K562 (cell line): ENCODE results near the gene CASKIN1. TPM values are rescaled to one million over a fixed set of nuclear protein-coding genes. Genes with fewer than 3 reads are reported as not detected.
A peak's percentile ranks its signal among the peaks of the same experiment; 100 is the strongest.

ENCODE experiments used
- ATAC-seq: fragments of 200-7000 bp; cut with Tn5 transposase; 3 replicates; pipeline ENCODE4 v1.9.1; 2020; ENCODE audit warnings: moderate library complexity
- BruUV-seq: library from RNA; stranded (reverse); fragments of 400-500 nt; replicated peaks from 2 replicates; lab custom pipeline; 2021; lab: Mats Ljungman, UMichigan
- CTCF ChIA-PET: fragments of 300-600 bp; formaldehyde crosslinking; extraction: SDS; loops from one replicate; lab custom pipeline; 2021; ENCODE audit warnings: low intra/inter-chr PET ratio; lab: Yijun Ruan, JAX
- POLR2A ChIA-PET: fragments of 300-600, 350-650 bp; sonication (Branson Sonifier 250); formaldehyde crosslinking; extraction: SDS; loops from one replicate; lab custom pipeline; 2021; ENCODE audit warnings: antibody characterized with exemption, inconsistent platforms; lab: Yijun Ruan, JAX
- DNase-seq, 4 experiments: peaks; one replicate each; pipeline versions ENCODE4 v3.0.0 to v3.0.0-alpha.2; 2011 to 2018; ENCODE audit warnings: low spot score in 3 of 4, mixed read lengths in 3 of 4; ENCODE audit errors: extremely low read depth in 1 of 4
- FAIRE-seq: peaks from 2 replicates; lab custom pipeline; 2011; peaks lifted over from hg19 to GRCh38; lab: Jason Lieb, UNC
- H2AFZ ChIP-seq: 2 replicates; pipeline ENCODE4 v1.6.0; 2011; ENCODE audit warnings: low read depth, low read length, control low read depth, inconsistent platforms
- H3K27ac ChIP-seq: fragments of 200-600 bp; 3 replicates; pipeline ENCODE4 v1.8.0; 2011; ENCODE audit warnings: low read depth, mild to moderate bottlenecking, control low read depth, inconsistent platforms, low read length, moderate library complexity, mixed read lengths; ENCODE audit errors: extremely low read depth
- H3K27me3 ChIP-seq, 2 experiments: fragments of 300-600 bp in 1 of 2; 2 replicates in 1 of 2; 3 replicates in 1 of 2; pipeline versions ENCODE4 v1.6.0 to v1.8.0; 2011; ENCODE audit warnings: inconsistent platforms in 2 of 2, low read length in 2 of 2, mild to moderate bottlenecking in 1 of 2, mixed read lengths in 1 of 2, moderate library complexity in 1 of 2; ENCODE audit not compliant: control insufficient read depth in 2 of 2, insufficient read depth in 2 of 2
- H3K36me3 ChIP-seq: fragments of 300-600 bp; 3 replicates; pipeline ENCODE4 v1.8.0; 2011; ENCODE audit warnings: mild to moderate bottlenecking, low read length, inconsistent platforms; ENCODE audit not compliant: control insufficient read depth, insufficient read depth
- H3K4me1 ChIP-seq, 2 experiments: fragments of 200-600 bp in 1 of 2; replicated peaks in 1 of 2; 2 replicates in 1 of 2; 3 replicates in 1 of 2; pipeline versions ENCODE4 v1.5.1 to v1.8.0; 2011; ENCODE audit warnings: inconsistent platforms in 2 of 2, low read length in 2 of 2, mild to moderate bottlenecking in 1 of 2, mixed read lengths in 1 of 2, moderate library complexity in 1 of 2; ENCODE audit not compliant: control insufficient read depth in 2 of 2, insufficient read depth in 2 of 2
- H3K4me2 ChIP-seq: 2 replicates; pipeline ENCODE4 v1.6.1; 2011; ENCODE audit warnings: low read length, control low read depth, inconsistent platforms, mixed read lengths; ENCODE audit not compliant: insufficient read depth
- H3K4me3 ChIP-seq: fragments of 200-600 bp; sonication (generic), shearing (Covaris generic); 2 replicates; pipeline ENCODE4 v1.5.1; 2016; ENCODE audit warnings: control low read depth, inconsistent platforms
- H3K79me2 ChIP-seq: fragments of 200-600 bp; 3 replicates; pipeline ENCODE4 v1.8.0; 2011; ENCODE audit warnings: low read length, inconsistent platforms; ENCODE audit not compliant: control insufficient read depth, insufficient read depth
- H3K9ac ChIP-seq, 2 experiments: 2 replicates each; pipeline versions ENCODE4 v1.6.0 to v1.6.1; 2011; ENCODE audit warnings: low read depth in 2 of 2, low read length in 2 of 2, control low read depth in 1 of 2, inconsistent platforms in 1 of 2, mild to moderate bottlenecking in 1 of 2, mixed read lengths in 1 of 2; ENCODE audit not compliant: insufficient read depth in 1 of 2
- H3K9me1 ChIP-seq: one replicate; pipeline ENCODE4 v1.6.0; 2011; ENCODE audit warnings: inconsistent platforms, mild to moderate bottlenecking, low read length, moderate library complexity; ENCODE audit not compliant: control insufficient read depth, insufficient read depth
- H3K9me3 ChIP-seq: replicated peaks from 2 replicates; pipeline ENCODE4 v1.5.1; 2011; ENCODE audit warnings: low read depth, low read length, inconsistent platforms; ENCODE audit not compliant: control insufficient read depth, insufficient read depth
- H4K20me1 ChIP-seq: replicated peaks from 2 replicates; pipeline ENCODE4 v1.6.1; 2011; ENCODE audit warnings: low read length, inconsistent platforms, mixed read lengths; ENCODE audit not compliant: control insufficient read depth, insufficient read depth
- MED1 ChIP-seq: sonication (generic); formaldehyde crosslinking; IDR thresholded peaks from 2 replicates; pipeline ENCODE4 v1.8.1; 2023; ENCODE audit warnings: missing genetic modification reagents, borderline replicate concordance
- POLR3A ChIP-seq: IDR thresholded peaks from 2 replicates; pipeline ENCODE4 v1.6.1; 2011; ENCODE audit warnings: borderline replicate concordance, mild to moderate bottlenecking, moderate library complexity; ENCODE audit not compliant: insufficient read length, insufficient read depth; ENCODE audit errors: extremely low read depth
- PRMT5 ChIP-seq: sonication (generic); formaldehyde crosslinking; IDR thresholded peaks from 2 replicates; pipeline ENCODE4 v1.5.0; 2020; ENCODE audit warnings: missing genetic modification reagents
- ZNF3 ChIP-seq: fragments of 250-450 bp; sonication (Bioruptor Pico); IDR thresholded peaks from 2 replicates; pipeline ENCODE4 v1.5.0; 2021; ENCODE audit warnings: mild to moderate bottlenecking, moderate library complexity
- WGBS: fragments of 100-300 bp; shearing (Covaris generic); methylation state at CpG from one replicate; pipeline ENCODE4 v1.1.6; 2016; ENCODE audit warnings: low coverage, mixed read lengths; ENCODE audit not compliant: insufficient coverage; ENCODE audit errors: missing lambda C conversion rate; 5-methylcytosine and 5-hydroxymethylcytosine counted together
- in situ Hi-C: fragments of 300-500 bp; cut with MboI; formaldehyde crosslinking; loops from 4 replicates; pipeline ENCODE4 v1.15.0; 2018; ENCODE audit warnings: inconsistent platforms, mixed read lengths
- intact Hi-C: fragments of 100-400 bp; cut with micrococcal nuclease; formaldehyde crosslinking; loops from 2 replicates; pipeline ENCODE4 v1.14.2; 2022
- polyA plus RNA-seq, 8 experiments: library from polyadenylated mRNA; depleted of rRNA in 4 of 8; stranded (reverse) in 5 of 8; unstranded in 3 of 8; fragments of >200 nt; fragmentation: Nextera tagmentation in 2 of 8; fragmentation: Illumina TruSeq in 1 of 8; extraction: Ambion mirVana in 2 of 8; extraction: Trizol in 1 of 8; gene quantifications; 2 replicates each; pipeline versions ENCODE4 v1.2.1 to v1.2.3, GENCODE V29; 2011 to 2014; ENCODE audit warnings: inconsistent platforms in 1 of 8, missing spikeins in 1 of 8
- total RNA-seq, 7 experiments: library from RNA; depleted of rRNA in 6 of 7; stranded (reverse); fragments of >200 nt in 6 of 7; fragmentation: Illumina TruSeq in 2 of 7; extraction: Trizol in 2 of 7; gene quantifications; 2 replicates each; pipeline versions ENCODE4 v1.2.1 to v1.2.3, GENCODE V29; 2011 to 2021; ENCODE audit warnings: low replicate concordance in 1 of 7
- TF ChIP-seq, protein P1 (sequence below): IDR thresholded peaks from 2 replicates; pipeline ENCODE4 v1.6.1; 2012; ENCODE audit warnings: low read depth, low read length, improper control_type of control experiment, borderline replicate concordance
- TF ChIP-seq, protein P2 (sequence below): IDR thresholded peaks from 3 replicates; pipeline ENCODE4 v1.6.1; 2011; ENCODE audit warnings: borderline replicate concordance, mild to moderate bottlenecking, moderate library complexity; ENCODE audit not compliant: insufficient read length; ENCODE audit errors: extremely low read depth
- TF ChIP-seq, protein P3 (sequence below): fragments of 450-650 bp; IDR thresholded peaks from 2 replicates; pipeline ENCODE4 v1.6.1; 2016
- TF ChIP-seq, protein P4 (sequence below): sonication (generic); formaldehyde crosslinking; IDR thresholded peaks from 2 replicates; pipeline ENCODE4 v1.8.0; 2022; ENCODE audit warnings: mild to moderate bottlenecking, missing genetic modification reagents, borderline replicate concordance

Gene CASKIN1
- total and polyA plus RNA-seq, 9 of the 15 experiments (the other 6 are each of a cell fraction or from before 2014, with no cell fraction given) = 0.15 to 4.5 (median 1.5) TPM; not detected in 2

DNA sequence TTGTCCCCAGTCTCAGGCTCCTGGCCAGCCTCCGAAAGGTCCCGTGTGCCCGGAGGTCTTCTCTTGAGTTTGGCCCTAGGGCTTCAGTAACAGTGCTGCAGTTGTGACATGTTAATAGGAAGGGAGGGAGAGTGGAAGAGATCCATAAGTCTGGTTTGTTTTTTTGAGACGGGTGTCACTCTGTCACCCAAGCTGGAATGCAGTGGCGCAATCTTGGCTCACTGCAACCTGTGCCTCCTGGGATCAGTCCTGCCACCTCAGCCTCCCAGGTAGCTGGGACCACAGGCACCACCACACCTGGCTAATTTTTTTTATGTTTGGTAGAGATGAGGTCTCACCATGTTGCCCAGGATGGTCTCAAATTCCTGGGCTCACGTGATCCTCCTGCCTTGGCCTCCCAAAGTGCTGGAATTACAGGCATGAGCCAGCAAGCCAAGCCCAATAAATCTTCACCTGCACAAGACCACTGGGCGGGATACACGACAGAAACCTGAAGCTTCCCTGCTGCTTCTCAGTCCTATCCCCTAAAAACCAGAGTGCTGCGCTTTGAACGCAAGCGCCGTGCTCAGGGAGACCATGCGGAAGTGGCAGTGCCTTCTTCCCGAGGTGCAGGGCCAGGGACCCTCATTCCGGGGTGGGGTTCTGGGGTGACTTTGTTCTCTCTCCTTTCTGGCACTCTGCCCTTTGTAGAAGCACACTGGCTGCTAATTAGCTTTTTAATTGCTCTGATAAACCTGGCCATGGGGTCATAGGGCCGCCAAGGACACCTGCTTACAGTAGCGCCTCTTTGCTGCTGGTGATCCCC is 29.9 kb downstream of the CASKIN1 start:
- no peak for ATAC-seq
- H3K4me2 ChIP-seq = no peak overlapping the region
- H3K27me3 ChIP-seq = no peaks in the 10 kb centered on the region
- H3K27ac ChIP-seq = no peak overlapping the region
- no peak overlapping the region for H3K4me3 ChIP-seq
- H4K20me1 ChIP-seq = no peaks in the 10 kb centered on the region
- peaks cover 3% of the 10 kb centered on the region for H3K9me3 ChIP-seq
- FAIRE-seq = no peak
- in situ Hi-C loops (no loop called here), intact Hi-C loops (no loop called here)
- CTCF ChIA-PET = no interaction called here
- peaks cover 0 to 50% of the 10 kb centered on the region in 2 experiments; a peak in 2 of 5 replicates for H3K4me1 ChIP-seq
- H2AFZ ChIP-seq = no peak overlapping the region
- BruUV-seq = no TSS peak
- WGBS = 94% methylated on average over 16 of the region's 17 CpGs
- DNase-seq = no peak
- H3K79me2 ChIP-seq = peaks cover 34% of the 10 kb centered on the region
- TF ChIP-seq, protein P1, sequence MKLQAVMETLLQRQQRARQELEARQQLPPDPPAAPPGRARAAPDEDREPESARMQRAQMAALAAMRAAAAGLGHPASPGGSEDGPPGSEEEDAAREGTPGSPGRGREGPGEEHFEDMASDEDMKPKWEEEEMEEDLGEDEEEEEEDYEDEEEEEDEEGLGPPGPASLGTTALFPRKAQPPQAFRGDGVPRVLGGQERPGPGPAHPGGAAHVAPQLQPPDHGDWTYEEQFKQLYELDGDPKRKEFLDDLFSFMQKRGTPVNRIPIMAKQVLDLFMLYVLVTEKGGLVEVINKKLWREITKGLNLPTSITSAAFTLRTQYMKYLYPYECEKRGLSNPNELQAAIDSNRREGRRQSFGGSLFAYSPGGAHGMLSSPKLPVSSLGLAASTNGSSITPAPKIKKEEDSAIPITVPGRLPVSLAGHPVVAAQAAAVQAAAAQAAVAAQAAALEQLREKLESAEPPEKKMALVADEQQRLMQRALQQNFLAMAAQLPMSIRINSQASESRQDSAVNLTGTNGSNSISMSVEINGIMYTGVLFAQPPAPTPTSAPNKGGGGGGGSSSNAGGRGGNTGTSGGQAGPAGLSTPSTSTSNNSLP = no peak
- TF ChIP-seq ZNF3 (CRISPR knock-in tag) = no peak
- no peak for TF ChIP-seq POLR3A
- TF ChIP-seq, protein P2, sequence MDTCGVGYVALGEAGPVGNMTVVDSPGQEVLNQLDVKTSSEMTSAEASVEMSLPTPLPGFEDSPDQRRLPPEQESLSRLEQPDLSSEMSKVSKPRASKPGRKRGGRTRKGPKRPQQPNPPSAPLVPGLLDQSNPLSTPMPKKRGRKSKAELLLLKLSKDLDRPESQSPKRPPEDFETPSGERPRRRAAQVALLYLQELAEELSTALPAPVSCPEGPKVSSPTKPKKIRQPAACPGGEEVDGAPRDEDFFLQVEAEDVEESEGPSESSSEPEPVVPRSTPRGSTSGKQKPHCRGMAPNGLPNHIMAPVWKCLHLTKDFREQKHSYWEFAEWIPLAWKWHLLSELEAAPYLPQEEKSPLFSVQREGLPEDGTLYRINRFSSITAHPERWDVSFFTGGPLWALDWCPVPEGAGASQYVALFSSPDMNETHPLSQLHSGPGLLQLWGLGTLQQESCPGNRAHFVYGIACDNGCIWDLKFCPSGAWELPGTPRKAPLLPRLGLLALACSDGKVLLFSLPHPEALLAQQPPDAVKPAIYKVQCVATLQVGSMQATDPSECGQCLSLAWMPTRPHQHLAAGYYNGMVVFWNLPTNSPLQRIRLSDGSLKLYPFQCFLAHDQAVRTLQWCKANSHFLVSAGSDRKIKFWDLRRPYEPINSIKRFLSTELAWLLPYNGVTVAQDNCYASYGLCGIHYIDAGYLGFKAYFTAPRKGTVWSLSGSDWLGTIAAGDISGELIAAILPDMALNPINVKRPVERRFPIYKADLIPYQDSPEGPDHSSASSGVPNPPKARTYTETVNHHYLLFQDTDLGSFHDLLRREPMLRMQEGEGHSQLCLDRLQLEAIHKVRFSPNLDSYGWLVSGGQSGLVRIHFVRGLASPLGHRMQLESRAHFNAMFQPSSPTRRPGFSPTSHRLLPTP = no peak
- no peak for TF ChIP-seq MED1 (CRISPR knock-in tag)
- TF ChIP-seq, protein P3, sequence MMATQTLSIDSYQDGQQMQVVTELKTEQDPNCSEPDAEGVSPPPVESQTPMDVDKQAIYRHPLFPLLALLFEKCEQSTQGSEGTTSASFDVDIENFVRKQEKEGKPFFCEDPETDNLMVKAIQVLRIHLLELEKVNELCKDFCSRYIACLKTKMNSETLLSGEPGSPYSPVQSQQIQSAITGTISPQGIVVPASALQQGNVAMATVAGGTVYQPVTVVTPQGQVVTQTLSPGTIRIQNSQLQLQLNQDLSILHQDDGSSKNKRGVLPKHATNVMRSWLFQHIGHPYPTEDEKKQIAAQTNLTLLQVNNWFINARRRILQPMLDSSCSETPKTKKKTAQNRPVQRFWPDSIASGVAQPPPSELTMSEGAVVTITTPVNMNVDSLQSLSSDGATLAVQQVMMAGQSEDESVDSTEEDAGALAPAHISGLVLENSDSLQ = no peak
- no peak for TF ChIP-seq PRMT5 (CRISPR knock-in tag)
- TF ChIP-seq, protein P4, sequence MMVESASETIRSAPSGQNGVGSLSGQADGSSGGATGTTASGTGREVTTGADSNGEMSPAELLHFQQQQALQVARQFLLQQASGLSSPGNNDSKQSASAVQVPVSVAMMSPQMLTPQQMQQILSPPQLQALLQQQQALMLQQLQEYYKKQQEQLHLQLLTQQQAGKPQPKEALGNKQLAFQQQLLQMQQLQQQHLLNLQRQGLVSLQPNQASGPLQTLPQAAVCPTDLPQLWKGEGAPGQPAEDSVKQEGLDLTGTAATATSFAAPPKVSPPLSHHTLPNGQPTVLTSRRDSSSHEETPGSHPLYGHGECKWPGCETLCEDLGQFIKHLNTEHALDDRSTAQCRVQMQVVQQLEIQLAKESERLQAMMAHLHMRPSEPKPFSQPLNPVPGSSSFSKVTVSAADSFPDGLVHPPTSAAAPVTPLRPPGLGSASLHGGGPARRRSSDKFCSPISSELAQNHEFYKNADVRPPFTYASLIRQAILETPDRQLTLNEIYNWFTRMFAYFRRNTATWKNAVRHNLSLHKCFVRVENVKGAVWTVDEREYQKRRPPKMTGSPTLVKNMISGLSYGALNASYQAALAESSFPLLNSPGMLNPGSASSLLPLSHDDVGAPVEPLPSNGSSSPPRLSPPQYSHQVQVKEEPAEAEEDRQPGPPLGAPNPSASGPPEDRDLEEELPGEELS (CRISPR knock-in tag) = no peak
- peaks cover 66% of the 10 kb centered on the region for H3K36me3 ChIP-seq
- H3K9me1 ChIP-seq = no peaks in the 10 kb centered on the region
- H3K9ac ChIP-seq = peak overlapping the region in 1 of 2 experiments; percentile 68; a peak in 1 of 4 replicates
- POLR2A ChIA-PET = interaction anchor here (0.6 to 4.8 kb wide), 2 partner anchors 11 to 29 kb away, joined by 4 to 46 read pairs; partner anchors contain the start of gene TRAF7
